HG03025 (cell line): ENCODE results near the gene TREML1.
"Not testable (repeated sequence)": the region's sequence is repeated elsewhere in the genome, so short reads cannot be mapped to it uniquely, and the experiment has no call there.

Experiments
- ATAC-seq: cut with Tn5 transposase; IDR thresholded peaks from one replicate; pipeline ENCODE4 v1.9.1; 2021; ENCODE audit warnings: mild to moderate bottlenecking, moderate library complexity; ENCODE audit not compliant: unreplicated experiment, low FRiP score

The TREML1 gene, protein sequence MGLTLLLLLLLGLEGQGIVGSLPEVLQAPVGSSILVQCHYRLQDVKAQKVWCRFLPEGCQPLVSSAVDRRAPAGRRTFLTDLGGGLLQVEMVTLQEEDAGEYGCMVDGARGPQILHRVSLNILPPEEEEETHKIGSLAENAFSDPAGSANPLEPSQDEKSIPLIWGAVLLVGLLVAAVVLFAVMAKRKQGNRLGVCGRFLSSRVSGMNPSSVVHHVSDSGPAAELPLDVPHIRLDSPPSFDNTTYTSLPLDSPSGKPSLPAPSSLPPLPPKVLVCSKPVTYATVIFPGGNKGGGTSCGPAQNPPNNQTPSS

DNA sequence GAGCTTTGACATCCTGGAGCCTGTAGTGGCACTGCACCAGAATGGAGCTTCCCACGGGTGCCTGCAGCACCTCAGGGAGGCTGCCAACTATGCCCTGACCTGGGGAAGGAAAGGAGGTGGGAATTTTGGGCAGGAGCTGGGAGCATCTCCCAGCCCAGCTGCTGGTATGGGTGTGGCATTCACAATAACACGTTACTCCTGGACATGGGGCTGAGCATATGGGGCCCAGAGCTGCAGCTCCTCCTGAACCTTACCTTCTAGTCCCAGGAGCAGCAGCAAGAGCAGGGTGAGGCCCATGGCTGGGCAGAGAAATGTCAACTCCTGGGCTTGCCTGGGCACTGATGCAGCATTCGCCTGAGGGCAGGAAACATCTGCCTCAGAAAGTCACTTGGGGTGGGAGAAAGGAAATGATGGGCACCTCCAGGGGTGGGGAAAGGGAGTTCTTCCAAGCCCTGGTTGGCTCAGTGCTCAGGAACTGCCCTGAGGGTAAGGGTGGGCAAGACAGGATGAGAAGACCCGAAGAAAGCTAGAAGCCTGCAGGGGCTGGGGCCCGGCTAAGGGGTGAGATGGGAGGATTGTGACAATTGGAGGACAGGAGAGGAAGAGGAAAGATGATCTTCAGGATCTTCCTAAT lies at the start of gene TREML1:
TSS of gene TREML1 (minus strand) at position 356 of the 634 bp plus-strand sequence. CDS start at position 297, 59 bp downstream.
- no peak for ATAC-seq

DNA sequence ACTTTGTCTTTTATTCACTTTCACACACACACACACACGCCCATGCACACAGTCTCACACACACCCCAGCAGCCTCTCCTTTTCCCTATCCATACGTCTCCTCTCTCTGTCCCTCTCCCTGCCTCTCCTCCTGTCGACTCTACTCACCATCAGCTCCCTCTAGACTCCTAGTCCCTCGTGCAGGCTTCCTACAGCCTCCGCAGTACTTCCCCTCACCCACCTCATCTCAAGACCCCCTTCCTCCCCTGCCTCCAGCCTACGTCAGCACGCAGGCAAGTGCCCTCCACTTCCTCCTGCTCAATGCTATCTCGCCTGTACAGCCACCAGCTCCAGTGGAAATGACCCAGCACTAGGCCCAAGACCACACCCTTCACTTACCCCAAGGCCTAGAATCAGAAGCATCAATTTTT lies 47.6 kb upstream of the TREML1 start:
- ATAC-seq: no peak

DNA sequence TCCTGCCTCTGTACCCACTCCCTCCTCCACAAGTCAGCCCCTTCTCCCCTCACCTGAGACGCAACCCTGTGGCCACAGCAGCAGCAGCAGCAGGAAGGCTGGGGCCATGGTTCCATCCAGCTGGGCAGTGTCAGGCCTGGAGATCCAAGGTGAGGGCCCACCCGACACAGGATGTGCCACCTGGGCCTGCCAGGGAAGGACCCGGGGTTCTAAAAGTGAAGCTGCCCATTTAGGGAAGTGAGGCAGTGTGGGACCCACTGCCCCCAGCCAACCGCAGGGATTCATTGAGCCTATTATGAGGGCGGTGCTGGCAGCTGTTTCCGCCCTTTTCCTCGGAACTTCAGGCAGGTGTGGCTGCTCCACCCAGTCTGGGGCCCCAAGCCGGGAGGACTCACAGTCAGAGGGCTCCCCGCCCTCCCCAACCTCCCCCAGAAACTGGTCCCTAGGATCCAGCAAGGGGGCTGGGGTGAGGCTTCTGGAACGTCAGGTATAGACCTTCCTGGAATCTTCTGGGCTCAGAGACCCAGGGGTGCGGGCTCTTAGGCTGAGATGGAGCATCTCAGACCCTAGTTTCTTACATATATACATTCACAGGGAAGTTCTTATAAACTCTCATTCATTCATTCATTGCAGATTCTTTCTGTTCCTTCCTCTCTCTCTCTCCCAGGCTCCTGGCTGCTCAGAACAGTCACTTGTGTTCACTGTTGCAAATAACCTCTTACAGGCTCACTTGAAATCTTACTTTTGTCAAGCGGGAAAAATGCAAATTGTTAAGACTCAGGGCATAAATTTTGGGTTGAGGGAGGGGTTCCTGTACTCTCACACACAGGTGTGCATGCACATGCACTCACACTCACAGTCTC lies 47.0 kb upstream of the TREML1 start, which contains the start of gene TREML2:
TSS of gene TREML2 (minus strand) at position 249 of the 863 bp plus-strand sequence. CDS start at position 108, 141 bp downstream.
- no peak for ATAC-seq

DNA sequence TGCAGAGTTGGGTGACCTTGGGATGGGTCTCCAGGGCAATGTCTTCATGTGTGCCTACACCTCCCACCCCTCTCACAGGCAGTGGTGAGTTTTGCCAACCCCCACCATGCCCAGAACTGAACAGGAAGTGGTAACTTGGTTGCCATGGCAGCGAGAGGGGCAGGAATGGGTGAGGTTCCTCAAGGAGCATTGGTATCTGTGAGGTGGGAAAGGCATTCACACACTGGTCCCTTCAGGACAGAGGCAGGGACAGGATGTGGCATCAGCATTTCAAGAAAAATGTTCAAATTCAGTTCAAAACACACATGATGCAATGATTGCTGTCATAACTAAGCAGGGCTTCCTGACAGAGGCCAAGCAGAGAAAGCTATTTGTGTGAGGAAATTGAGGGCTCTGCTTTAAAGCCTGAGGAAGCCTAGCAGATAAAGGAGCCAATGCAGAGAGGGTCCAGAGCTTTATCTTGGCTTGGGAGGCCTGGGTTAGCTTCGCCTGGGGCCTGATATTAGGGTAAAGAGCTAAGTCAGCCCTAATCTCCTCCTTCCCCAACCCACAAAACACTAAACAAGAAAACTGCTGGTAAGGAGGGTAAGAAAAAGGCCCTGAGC lies 46.3 kb upstream of the TREML1 start:
- ATAC-seq: peak; percentile 21

DNA sequence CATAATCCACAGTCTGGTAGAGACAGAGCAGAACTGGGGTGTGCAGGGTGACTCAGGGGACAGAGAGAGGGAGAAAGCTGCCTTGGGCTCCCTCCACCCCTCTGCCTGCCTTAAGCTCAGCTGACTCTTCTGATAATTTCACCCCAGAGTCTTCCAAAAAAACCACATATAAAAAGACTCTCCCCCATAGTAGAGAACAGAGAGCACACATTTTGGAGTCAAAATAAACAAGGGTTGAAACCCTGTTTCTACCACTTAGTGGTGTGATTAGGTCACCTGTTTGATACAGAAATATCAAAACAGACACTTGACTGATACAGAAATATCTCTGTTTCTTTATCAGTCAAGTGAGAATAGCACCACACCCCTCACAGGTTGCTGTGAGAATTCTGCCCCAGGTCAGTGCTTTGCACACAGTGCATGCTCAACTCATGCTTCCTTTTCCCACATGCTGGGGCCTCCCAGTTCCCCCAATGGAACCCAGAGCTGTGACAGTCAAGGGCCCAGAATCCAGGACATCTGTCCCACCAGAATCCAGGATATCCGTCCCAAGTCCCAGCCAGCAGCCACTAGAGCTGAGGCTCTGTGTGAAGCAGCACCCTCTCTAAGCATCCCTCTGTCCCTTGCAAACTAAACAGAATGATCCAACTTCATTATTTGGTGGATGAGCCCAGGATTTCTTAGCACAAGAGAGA lies 45.6 kb upstream of the TREML1 start:
- peak; percentile 47 for ATAC-seq

DNA sequence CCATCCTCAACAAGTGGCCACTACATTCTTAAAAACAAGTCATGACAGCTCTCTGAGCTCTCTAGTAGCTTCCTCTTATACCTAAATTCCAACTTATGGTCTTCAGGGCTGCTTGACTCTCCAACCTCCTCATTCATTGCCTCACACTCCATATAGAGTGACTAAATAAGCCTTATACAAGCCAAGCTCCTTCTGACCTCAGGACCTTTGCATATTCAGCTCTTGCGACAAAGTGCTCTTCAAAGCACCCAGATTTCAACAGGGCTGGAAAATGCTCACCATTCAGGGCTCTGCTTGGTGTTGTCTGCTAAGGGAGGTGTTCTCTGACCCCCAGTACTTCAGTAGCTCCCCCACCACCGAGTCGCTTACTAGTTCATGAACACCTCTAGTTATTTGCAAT lies 43.1 kb upstream of the TREML1 start:
- ATAC-seq: no peak

DNA sequence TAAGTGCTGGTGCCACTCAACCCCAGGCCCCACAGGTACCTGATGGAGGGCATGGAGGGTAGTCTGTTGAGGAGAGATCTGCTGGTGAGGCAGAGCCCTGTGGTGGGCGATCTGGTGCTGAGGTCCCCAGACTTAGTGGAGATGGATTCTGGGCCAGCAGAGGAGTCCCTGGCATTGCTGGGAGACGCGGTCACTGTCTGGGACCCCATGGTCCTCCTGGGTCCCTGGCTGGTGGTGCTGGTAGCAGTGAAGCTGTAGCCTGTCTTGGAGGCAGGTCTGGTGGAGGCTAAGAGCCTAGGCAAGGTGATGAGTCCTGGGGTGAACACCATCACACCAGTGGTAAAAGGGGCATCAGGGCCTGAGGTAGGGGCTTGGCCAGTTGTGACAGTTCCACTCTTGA lies 40.2 kb upstream of the TREML1 start:
- ATAC-seq: no peak

DNA sequence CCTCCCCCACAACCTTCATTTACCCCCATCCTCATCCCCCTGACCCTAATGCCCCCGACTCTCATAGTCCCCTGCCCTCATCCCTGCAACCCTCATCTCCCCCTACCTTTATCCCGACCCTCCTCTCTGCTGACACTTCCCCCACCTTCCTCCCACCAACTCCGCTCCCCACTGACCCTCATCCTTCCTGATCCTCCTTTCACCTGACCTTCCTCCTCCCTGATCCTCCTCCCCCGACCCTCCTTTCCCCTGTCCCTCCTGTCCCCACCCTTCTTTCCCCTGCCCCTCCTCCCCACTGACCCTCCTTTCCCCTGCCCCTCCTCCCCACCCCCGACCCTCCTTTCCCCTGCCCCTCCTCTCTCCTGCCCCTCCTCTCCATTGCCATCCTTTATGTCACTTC lies 39.7 kb upstream of the TREML1 start:
- ATAC-seq: no peak

DNA sequence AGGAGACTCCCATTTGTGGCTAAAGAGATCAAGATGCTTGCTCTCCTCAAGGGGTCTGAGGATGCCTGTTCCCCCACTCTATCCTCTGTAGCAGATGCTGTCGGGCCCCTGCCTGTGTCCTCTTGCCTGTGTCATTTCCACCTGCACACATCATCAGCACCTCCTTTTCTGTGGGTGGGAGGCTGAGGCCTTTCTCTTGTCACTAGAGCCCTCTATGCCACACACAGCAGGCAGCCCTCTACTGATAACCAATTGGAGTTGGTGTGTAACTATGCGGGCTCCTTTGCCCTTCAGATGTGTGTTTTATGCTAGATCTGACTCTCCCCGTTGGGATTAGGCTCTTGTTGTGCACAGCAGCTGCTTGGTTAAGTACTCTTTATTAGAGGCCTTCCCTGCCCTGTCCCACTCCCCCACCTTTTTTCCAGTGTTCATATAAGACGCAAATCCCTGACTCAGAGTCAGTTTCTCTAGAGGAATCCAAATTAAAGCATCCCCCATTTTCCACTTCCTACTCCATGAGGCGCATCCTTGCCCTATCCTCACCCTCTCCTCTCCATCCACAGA lies 39.1 kb upstream of the TREML1 start:
- no peak for ATAC-seq

DNA sequence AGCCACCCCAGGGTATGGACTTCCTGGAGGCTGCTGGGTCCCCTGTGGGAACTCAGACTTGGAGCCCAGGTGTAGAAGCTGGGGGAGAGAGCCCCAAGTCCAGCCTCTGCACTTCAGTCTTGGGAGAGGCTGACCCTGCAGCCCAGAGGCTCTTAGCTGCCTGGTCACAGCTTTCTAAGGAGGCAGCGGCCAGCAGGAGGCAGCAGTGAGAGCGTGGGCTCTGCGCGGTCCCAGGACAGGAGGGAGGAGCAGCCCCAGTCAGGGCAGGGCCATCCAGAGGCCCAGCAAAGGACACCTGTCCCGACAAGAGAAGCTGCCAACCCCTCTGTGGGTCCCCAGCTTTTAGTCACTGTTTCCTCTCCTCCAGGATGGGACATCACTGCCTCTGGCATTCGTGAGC lies 37.4 kb upstream of the TREML1 start:
- ATAC-seq: no peak

DNA sequence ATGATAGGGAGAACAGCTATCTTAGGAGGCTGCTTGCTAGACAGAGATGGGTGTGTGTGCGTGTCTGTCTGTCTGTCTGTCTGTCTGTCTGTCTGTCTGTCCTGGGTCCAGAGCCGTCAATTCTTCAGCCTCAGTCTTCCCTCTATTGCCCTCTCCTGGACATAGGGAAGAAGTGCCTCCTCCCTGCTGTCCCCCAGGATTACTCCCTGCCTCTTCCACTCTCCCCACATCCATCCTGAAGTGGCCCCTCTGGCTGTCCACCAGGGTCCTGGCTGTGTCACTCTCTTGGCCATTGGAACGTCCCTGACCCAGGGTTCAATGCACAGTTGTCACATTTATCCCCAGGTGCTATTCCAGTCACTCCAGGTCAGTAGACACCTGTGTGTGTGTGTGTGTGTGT lies 36.6 kb upstream of the TREML1 start:
- ATAC-seq: no peak

DNA sequence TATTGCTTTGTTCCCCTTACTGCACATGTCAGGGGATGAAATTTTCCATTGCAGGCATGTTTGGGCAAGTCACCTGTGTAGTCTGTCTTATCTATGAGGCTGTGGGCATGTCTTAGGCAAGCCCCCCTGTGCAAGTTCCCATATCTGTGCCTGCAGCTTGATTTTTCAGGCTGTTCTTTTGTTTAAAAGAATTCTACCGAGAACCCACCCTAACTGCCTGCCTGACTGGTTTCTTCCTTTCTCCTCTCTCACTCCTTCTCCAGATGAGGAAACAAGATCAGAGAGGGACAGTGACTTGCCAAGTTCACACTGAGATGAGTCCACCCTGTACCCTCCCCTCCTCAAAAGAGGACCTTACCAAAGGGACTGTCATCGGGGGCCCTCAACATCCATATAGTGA lies 35.8 kb upstream of the TREML1 start:
- no peak for ATAC-seq

DNA sequence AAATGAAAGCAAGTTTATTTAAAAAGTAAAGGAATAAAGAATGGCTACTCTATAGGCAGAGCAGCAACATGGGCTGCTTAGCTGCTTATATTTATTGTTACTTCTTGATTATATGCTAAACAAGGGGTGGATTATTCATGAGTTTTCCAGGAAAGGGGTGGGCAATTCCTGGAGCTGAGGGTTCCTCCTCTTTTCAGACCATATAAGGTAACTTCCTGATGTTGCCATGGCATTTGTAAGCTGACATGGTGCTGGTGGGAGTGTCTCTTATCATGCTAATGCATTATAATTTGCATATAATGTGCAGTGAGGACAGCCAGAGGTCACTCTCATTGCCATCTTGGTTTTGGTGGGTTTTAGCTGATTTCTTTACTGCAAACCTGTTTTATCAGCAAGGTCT lies 34.9 kb upstream of the TREML1 start:
- ATAC-seq: not testable (repeated sequence)

DNA sequence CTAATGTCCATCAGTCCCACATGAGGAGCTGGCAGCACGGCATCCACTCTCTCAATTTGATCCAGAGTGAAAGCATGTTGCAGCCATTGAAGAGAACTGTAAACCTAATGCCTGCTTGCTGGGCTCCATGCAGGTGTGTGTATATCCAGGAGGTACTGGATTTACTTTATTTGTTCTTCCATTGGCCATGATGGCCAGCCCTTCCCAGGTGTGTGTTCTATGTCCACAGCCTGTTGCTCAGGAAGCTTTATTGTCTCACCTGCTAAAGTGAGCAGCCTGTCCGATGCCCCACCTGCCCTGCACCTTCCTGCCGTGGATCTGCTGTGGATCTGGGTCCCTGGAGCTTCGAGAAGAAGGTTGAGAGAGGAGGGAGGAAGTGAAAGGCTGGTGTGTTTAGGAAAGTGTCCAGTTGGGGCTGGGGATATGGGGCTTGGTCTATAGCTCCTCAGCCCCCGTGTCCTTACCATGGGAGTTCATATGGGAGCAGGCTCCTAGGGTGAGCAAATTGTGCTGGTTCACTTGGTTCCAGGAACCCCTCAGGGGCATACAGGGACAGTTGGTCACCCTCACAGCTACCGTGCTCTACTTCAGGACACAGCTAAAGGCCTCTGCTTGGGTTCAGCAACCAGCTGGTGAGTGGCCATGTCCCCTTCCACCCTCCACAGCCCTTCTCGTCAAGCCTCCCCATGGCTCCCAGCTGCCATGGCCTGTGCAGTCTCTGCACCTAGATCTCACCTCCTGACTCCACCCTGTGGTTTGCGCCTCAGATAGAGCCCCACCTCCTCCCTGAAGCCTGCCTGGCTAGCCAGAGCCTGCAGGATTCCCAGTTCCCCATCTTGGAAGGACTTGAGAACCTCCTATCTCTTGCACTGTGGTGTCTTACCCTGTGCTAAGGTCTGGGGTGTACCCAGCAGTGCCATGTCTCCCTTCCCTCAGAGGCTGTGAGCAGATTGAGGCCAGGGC lies 34.1 kb upstream of the TREML1 start:
- ATAC-seq: no peak

DNA sequence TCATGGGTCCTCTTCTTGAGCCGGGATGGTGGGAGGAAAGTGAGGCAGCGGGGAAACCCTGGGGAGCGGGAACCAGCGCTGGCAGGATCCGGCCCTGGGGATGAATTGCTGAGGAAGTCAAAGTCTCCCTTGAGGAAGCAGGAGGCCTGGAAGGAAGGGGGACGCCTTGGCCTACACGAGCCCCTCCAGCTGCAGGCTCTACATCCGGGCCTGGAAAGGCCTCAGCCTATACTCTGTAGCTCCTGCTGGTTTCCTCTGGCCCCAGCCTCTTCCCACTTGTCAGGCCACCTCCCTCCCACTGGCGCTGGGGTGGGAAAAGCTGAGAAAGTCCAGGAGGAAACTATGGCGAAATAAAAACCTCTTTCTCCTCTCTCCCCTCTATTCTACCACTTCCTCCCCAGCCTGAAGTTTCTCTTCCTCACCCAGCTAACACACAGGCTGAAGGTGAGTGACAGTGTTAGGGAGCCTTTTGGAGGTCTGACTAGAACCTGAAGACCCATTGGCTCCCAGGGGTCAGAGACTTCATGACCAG lies 31.9 kb upstream of the TREML1 start:
- ATAC-seq: no peak

DNA sequence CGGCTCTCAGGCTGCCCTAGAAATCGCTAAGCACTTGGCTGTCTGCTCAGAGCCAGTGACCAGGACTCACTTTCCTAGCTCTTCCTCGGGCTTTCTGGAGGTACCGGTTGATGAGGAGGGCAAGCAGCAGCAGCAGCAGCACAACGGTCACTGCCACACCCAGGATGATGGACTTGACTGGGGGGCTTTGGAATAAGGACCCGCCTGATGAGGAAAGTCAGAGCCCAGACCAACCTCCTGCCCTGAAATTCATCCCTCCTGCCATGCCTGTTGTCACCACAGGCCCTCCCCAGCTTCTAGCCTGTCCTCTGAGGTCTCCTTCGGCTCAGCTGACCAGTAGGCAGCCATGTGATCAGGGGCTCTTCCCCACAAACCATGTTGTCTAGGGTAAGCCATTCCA lies 30.6 kb upstream of the TREML1 start:
- no peak for ATAC-seq

DNA sequence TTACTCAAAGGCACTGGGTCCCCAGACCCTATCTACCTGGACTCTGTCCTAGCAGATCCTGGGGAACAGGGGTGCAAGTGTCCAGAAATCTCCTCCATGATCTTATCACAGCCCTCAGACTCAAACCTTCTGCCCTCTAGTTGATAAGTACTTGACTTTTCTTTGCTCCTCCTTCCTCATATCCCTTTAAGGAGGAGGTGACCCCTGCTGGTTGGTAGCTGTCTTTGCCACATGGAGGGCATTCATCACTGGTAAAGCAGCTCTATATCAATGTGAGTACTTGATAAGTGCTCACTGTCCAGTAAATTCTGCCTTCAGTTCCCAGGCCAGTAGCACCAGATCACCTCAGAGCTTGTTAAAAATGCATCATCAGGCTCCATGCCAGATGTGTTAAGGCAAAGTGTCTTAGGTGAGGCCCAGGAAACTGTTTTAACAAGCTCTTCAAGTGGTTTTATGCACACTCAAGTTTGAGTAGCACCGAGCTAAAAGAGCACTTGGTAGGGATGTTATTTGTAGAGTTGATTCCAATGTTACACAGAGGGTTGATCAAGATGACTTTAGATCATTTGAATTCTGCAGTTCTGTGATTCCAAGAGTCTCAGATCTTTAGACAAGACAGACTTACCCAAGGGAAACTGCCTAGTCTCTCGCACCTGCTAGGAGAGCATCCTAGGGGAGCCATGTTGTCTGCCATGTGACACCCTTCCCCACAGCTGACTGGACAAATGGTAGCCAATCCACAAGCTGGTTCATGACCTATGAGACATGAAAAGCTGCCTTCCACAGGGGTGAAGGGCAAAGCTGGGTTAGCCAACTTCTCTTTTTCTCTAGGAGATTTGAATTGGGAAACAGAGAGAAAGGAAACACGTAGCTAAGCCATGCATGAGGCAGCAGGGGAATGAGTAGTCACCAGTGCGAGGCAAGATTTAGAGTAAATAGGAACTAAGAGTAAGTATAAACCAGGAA lies 28.2 kb upstream of the TREML1 start:
- ATAC-seq: no peak
